ENCODE measurements around the gene AKAP1.

- TF ChIP-seq EGR1 (IDR thresholded peaks at IDR 0.05; ENCODE audit: low read depth in 2 of 2) (no peak), YY1 (IDR thresholded peaks at IDR 0.05) (no peak), CTCF (IDR thresholded peaks at IDR 0.05; ENCODE audit: low read depth, low read length, missing input control) (no peak), GABPA (IDR thresholded peaks at IDR 0.05 in 1 of 2, conservative IDR thresholded peaks at IDR 0.05 in 1 of 2) (no peak), RAD21 (IDR thresholded peaks at IDR 0.05) (no peak), REST (IDR thresholded peaks at IDR 0.05) (no peak), TAF1 (conservative IDR thresholded peaks at IDR 0.05) (no peak), ATF3 (IDR thresholded peaks at IDR 0.05) (no peak), MAX (IDR thresholded peaks at IDR 0.05) (no peak), SP1 (IDR thresholded peaks at IDR 0.05) (no peak), JUND (IDR thresholded peaks at IDR 0.05) (no peak), ZBTB33 (IDR thresholded peaks at IDR 0.05) (no peak), RXRA (IDR thresholded peaks at IDR 0.05) (no peak)
These were observed 7.7 kb downstream of the AKAP1 start for GRCh38 chr17:57092779-57093178.
